Measurements from ENCODE around the gene ELL2. TPM values are rescaled to one million over a fixed set of nuclear protein-coding genes. Genes with fewer than 3 reads are reported as not detected.

The ELL2 gene
- total RNA-seq, 1 experiment from 2014 or later: 24.4 TPM

DNA sequence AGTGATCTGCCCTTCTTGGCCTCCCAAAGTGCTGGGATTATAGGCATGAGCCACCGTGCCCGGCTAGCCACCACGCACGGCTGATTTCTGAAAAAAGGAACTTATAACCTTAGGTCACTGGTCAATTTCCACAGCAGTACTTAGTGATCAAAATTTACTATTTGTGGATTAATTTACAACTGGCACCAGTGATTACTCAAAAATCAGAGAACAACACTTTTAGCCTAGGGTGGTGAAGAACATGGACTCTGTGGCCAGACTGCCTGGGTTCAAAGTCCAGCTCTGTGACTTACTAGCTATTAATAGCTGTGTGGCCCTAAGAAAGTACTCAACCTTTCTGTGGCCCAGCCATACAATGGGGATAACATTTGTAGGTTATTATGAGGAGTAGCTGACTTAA, 88.3 kb downstream of the ELL2 start:
- Mint-ChIP-seq H3K9me3 (peaks cover 3% of the 10 kb centered on the region; the same call in 1 of the 2 replicates), H3K27ac (no peak overlapping the region), H3K36me3 (no peaks in the 10 kb centered on the region), H3K4me1 (peaks cover 8% of the 10 kb centered on the region), H3K4me3 (no peak overlapping the region), H3K27me3 (ENCODE audit: low read depth) (no peaks in the 10 kb centered on the region)
- DNase-seq (ENCODE audit: low spot score) (no peak), ATAC-seq (no peak)
- TF ChIP-seq RELA (CRISPR knock-in tag; IDR thresholded peaks at IDR 0.05; ENCODE audit: borderline replicate concordance): no peak
- TF ChIP-seq AFF4 (CRISPR knock-in tag; IDR thresholded peaks at IDR 0.05; ENCODE audit: borderline replicate concordance): no peak
- no peak for TF ChIP-seq JAZF1 (CRISPR knock-in tag; IDR thresholded peaks at IDR 0.05)
- no peak for TF ChIP-seq MAX (CRISPR knock-in tag; IDR thresholded peaks at IDR 0.05)
- TF ChIP-seq ZMAT4 (CRISPR knock-in tag; IDR thresholded peaks at IDR 0.05): no peak
- CTCF ChIA-PET: interaction anchor here (1.4 to 1.5 kb wide), 2 partner anchors 12 to 19 kb away, joined by 3 to 7 read pairs; no protein-coding TSS in a partner anchor
- POLR2A ChIA-PET: no interaction called here

DNA sequence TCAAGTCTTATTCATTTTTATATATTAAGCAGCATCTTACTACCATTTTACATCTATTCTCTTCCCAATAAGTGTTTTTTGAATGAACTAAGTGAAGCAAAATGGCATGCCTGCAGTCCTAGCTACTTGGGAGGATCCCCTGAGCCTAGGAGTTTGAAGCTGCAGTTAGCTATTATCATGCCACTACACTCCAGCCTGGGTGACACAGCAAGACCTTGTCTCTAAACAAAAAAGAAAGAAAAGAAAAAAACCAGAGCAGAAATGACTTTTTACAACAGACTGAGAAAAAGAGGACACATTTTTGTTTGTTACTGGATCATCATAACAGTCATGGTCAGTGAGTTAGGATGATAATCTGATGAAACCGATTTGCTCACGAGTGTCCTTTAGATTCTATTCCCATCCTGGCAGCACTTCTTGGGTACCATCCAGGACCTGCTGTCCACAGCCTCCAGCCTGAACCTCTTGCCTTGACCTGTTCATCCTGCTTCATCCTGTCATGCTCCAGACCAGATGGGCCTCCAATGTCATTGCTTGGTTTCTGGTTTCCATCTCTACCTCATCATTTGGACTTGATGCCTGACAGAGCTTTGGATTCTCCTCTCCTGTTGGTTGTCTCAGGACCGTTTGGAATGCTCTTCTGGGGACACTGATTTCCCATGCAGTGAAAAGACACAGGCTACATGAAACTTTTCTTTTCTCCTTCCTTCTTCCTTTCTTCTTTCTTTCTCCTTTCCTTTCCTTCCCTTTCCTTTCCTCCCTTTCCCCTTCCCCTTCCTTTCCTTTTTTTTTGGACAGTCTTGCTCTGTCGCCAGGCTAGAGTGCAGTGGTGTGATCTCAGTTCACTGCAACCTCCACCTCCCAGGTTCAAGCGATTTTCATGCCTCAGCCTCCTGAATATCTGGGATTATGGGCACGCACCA, 89.0 kb downstream of the ELL2 start:
- CTCF ChIA-PET: interaction anchor here (1.4 kb wide), 1 partner anchor 11 kb away, joined by 3 read pairs; no protein-coding TSS in a partner anchor
- Mint-ChIP-seq H3K27me3 (ENCODE audit: low read depth) (no peaks in the 10 kb centered on the region), H3K4me1 (peaks cover 5% of the 10 kb centered on the region; the same call in 1 of the 2 replicates), H3K4me3 (no peak overlapping the region), H3K27ac (no peak overlapping the region), H3K9me3 (peaks cover 9% of the 10 kb centered on the region), H3K36me3 (no peaks in the 10 kb centered on the region)
- ATAC-seq: no peak
- no peak for TF ChIP-seq GABPB1 (CRISPR knock-in tag; IDR thresholded peaks at IDR 0.05)
- TF ChIP-seq GTF2I (CRISPR knock-in tag; conservative IDR thresholded peaks at IDR 0.05): no peak
- no peak for TF ChIP-seq ATF1 (CRISPR knock-in tag; IDR thresholded peaks at IDR 0.05)
- no peak for TF ChIP-seq TEAD1 (CRISPR knock-in tag; IDR thresholded peaks at IDR 0.05)
- TF ChIP-seq FOXP1 (CRISPR knock-in tag; IDR thresholded peaks at IDR 0.05; ENCODE audit: borderline replicate concordance): no peak
- DNase-seq (ENCODE audit: low spot score): no peak
- POLR2A ChIA-PET: no interaction called here

DNA sequence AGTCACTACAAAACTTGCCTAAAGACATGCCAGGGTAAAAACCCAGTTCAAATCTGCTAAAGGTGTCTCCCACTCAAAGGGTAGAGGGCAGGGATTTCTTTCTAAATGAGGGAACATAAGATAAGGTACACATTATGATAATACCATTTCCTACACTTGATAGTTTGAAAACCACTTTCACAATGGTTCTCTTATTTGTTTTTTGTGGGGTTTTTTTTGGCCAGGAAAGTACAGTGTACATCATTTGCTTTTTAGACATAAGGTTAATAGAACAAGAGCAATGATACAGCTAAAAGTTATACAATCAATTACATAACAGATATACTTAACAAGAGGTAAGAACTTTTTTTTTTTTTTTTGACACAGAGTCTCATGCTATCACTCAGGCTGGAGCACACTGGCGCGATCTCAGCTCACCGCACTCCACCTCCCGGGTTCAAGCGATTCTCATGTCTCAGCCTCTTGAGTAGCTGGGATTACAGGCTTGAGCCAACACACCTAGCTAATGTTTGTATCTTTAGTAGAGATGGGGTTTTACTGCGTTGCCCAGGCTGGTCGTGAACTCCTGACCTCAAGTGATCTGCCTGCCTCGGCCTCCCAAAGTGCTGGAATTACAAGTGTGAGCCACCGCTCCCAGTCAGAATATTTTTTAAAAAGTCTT, 90.4 kb downstream of the ELL2 start:
- H3K4me3 Mint-ChIP-seq: no peak overlapping the region
- ATAC-seq (no peak), DNase-seq (ENCODE audit: low spot score) (no peak)
- no peaks in the 10 kb centered on the region for H3K27me3 Mint-ChIP-seq (ENCODE audit: low read depth)
- ChIA-PET POLR2A (no interaction called here), CTCF (no interaction called here)
- TF ChIP-seq, protein P1, sequence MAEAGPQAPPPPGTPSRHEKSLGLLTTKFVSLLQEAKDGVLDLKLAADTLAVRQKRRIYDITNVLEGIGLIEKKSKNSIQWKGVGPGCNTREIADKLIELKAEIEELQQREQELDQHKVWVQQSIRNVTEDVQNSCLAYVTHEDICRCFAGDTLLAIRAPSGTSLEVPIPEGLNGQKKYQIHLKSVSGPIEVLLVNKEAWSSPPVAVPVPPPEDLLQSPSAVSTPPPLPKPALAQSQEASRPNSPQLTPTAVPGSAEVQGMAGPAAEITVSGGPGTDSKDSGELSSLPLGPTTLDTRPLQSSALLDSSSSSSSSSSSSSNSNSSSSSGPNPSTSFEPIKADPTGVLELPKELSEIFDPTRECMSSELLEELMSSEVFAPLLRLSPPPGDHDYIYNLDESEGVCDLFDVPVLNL (CRISPR knock-in tag; IDR thresholded peaks at IDR 0.05; ENCODE audit: borderline replicate concordance, low read depth): no peak
- TF ChIP-seq PRRX2 (CRISPR knock-in tag; IDR thresholded peaks at IDR 0.05) (no peak), EMX1 (CRISPR knock-in tag; IDR thresholded peaks at IDR 0.05) (no peak), SP1 (CRISPR knock-in tag; conservative IDR thresholded peaks at IDR 0.05) (no peak), ZNF671 (CRISPR knock-in tag; IDR thresholded peaks at IDR 0.05) (no peak), OVOL2 (CRISPR knock-in tag; IDR thresholded peaks at IDR 0.05; ENCODE audit: borderline replicate concordance) (no peak), CREM (CRISPR knock-in tag; IDR thresholded peaks at IDR 0.05) (no peak), NR1H2 (CRISPR knock-in tag; IDR thresholded peaks at IDR 0.05) (no peak), TCF7 (CRISPR knock-in tag; IDR thresholded peaks at IDR 0.05; ENCODE audit: low read depth) (no peak), AFF4 (CRISPR knock-in tag; IDR thresholded peaks at IDR 0.05; ENCODE audit: borderline replicate concordance) (no peak), ZSCAN18 (CRISPR knock-in tag; IDR thresholded peaks at IDR 0.05) (no peak)
- H3K36me3 Mint-ChIP-seq: no peaks in the 10 kb centered on the region
- no peak overlapping the region for H3K27ac Mint-ChIP-seq
- 0 out of 2 replicates have a peak, but pooled peaks cover 5% of the 10 kb centered on the region for H3K4me1 Mint-ChIP-seq
- peaks cover 10% of the 10 kb centered on the region for H3K9me3 Mint-ChIP-seq
